ENCODE data around the gene TAPT1. TPM values are rescaled to one million over a fixed set of nuclear protein-coding genes. Genes with fewer than 3 reads are reported as not detected.

TAPT1 gene
- total RNA-seq, 1 experiment from 2014 or later: 48.6 TPM

DNA sequence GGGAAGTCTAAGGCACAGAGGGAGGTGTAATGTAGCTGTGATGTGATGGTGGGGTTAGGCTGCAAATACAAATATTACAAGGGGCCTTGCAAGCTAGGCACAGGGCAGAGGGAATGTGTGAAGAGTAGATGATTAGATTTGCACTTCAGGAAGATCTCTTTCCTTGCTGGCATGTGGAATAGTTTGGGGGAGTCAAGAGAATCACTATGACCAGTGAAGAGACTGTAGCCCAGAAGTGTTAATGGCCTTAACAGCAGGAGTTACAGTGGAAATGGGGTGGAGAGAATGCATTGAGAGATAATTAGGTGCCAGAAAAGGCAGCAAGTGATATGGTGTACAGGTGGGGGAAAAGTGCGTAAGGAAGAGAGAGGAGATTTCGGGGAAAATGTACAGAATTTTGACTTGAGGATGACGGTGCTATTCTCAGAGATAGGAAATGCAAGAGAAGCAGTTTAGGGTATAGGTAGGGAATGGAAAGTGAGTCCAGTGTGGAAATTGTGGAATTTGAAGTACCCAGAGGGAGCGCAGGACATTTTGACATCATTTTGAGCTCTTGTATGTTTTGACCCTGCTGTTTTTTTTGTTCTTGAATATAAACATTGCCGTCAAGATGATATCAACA is 10.2 kb upstream of the TAPT1 start:
- no TSS peak for BruUV-seq (replicated peaks)
- TF ChIP-seq EZH2 (IDR thresholded peaks at IDR 0.05; ENCODE audit: borderline replicate concordance, low read depth, low read length, poor library complexity, severe bottlenecking) (no peak), CTCF (conservative IDR thresholded peaks at IDR 0.05; ENCODE audit: low read depth, low read length) (no peak)
- intact Hi-C loops (cut with micrococcal nuclease; ENCODE audit: unreplicated experiment): no loop called here
- H3K27ac ChIP-seq (ENCODE audit: low read depth, low read length, poor library complexity, severe bottlenecking): no peak overlapping the region
- H3K4me1 ChIP-seq (ENCODE audit: insufficient read depth, low read length, poor library complexity, severe bottlenecking): peaks cover 35% of the 10 kb centered on the region
- no peak overlapping the region for H3K4me3 ChIP-seq (ENCODE audit: low read depth, low read length, poor library complexity, severe bottlenecking)
- ChIA-PET CTCF (no interaction called here), POLR2A (ENCODE audit: low non-redundant PET) (no interaction called here)
- H3K9me3 ChIP-seq (ENCODE audit: low read depth, low read length, poor library complexity, severe bottlenecking): no peaks in the 10 kb centered on the region
- no peaks in the 10 kb centered on the region for H3K27me3 ChIP-seq (replicated peaks; ENCODE audit: insufficient read depth, low read depth, low read length, poor library complexity)
- DNase-seq (ENCODE audit: low spot score): no peak
- H3K36me3 ChIP-seq (ENCODE audit: insufficient read depth, low read length, poor library complexity, severe bottlenecking): no peaks in the 10 kb centered on the region

- intact Hi-C loops (cut with micrococcal nuclease; ENCODE audit: unreplicated experiment): no loop called here
- no peaks in the 10 kb centered on the region for H3K27me3 ChIP-seq (replicated peaks; ENCODE audit: insufficient read depth, low read depth, low read length, poor library complexity)
- H3K4me3 ChIP-seq (ENCODE audit: low read depth, low read length, poor library complexity, severe bottlenecking): no peak overlapping the region
- no peak for TF ChIP-seq EZH2 (IDR thresholded peaks at IDR 0.05; ENCODE audit: borderline replicate concordance, low read depth, low read length, poor library complexity, severe bottlenecking)
- no peaks in the 10 kb centered on the region for H3K9me3 ChIP-seq (ENCODE audit: low read depth, low read length, poor library complexity, severe bottlenecking)
- BruUV-seq (replicated peaks): no TSS peak
- H3K4me1 ChIP-seq (ENCODE audit: insufficient read depth, low read length, poor library complexity, severe bottlenecking): peaks cover 45% of the 10 kb centered on the region
- CTCF ChIA-PET: interaction anchor here (0.9 kb wide), 1 partner anchor 29 kb away, joined by 4 read pairs; no protein-coding TSS in a partner anchor
- H3K36me3 ChIP-seq (ENCODE audit: insufficient read depth, low read length, poor library complexity, severe bottlenecking): no peaks in the 10 kb centered on the region
- POLR2A ChIA-PET (ENCODE audit: low non-redundant PET): no interaction called here
- DNase-seq (ENCODE audit: low spot score): no peak
- H3K27ac ChIP-seq (ENCODE audit: low read depth, low read length, poor library complexity, severe bottlenecking): no peak overlapping the region
Measured at GRCh38 chr4:16235209-16235608, 8.9 kb upstream of the TAPT1 start.

- H3K27me3 ChIP-seq (replicated peaks; ENCODE audit: insufficient read depth, low read depth, low read length, poor library complexity): no peaks in the 10 kb centered on the region
- TF ChIP-seq EZH2 (IDR thresholded peaks at IDR 0.05; ENCODE audit: borderline replicate concordance, low read depth, low read length, poor library complexity, severe bottlenecking) (no peak), CTCF (conservative IDR thresholded peaks at IDR 0.05; ENCODE audit: low read depth, low read length) (no peak)
- BruUV-seq (replicated peaks): no TSS peak
Measured at GRCh38 chr4:16233569-16234177, 7.4 kb upstream of the TAPT1 start.

More at GRCh38 chr4:16233569-16234177, 7.4 kb upstream of the TAPT1 start:
- H3K4me1 ChIP-seq (ENCODE audit: insufficient read depth, low read length, poor library complexity, severe bottlenecking): peaks cover 50% of the 10 kb centered on the region
- DNase-seq (ENCODE audit: low spot score): no peak
- H3K9me3 ChIP-seq (ENCODE audit: low read depth, low read length, poor library complexity, severe bottlenecking): no peaks in the 10 kb centered on the region
- intact Hi-C loops (cut with micrococcal nuclease; ENCODE audit: unreplicated experiment): no loop called here
- no peak overlapping the region for H3K27ac ChIP-seq (ENCODE audit: low read depth, low read length, poor library complexity, severe bottlenecking)
- H3K36me3 ChIP-seq (ENCODE audit: insufficient read depth, low read length, poor library complexity, severe bottlenecking): no peaks in the 10 kb centered on the region
- CTCF ChIA-PET: interaction anchor here (0.6 kb wide), 1 partner anchor 428 kb away, joined by 4 read pairs; no protein-coding TSS in a partner anchor
- POLR2A ChIA-PET (ENCODE audit: low non-redundant PET): no interaction called here
- H3K4me3 ChIP-seq (ENCODE audit: low read depth, low read length, poor library complexity, severe bottlenecking): no peak overlapping the region

All from A673 (cell line).